HG02571 (cell line): ENCODE measurements around the gene PXN.
"Not testable (repeated sequence)": the region's sequence is repeated elsewhere in the genome, so short reads cannot be mapped to it uniquely, and the experiment has no call there.

Experiments
- ATAC-seq: cut with Tn5 transposase; IDR thresholded peaks from one replicate; pipeline ENCODE4 v1.9.1; 2021; ENCODE audit warnings: mild to moderate bottlenecking, moderate library complexity; ENCODE audit not compliant: unreplicated experiment

PXN gene

GRCh38 chr12:120242275-120242799, 23.2 kb downstream of the PXN start:
- ATAC-seq: no peak

- no peak for ATAC-seq
Observed at GRCh38 chr12:120241561-120242274, 23.8 kb downstream of the PXN start.

- ATAC-seq: no peak
Observed at GRCh38 chr12:120240495-120240833, 25.1 kb downstream of the PXN start.

- no peak for ATAC-seq
Observed at GRCh38 chr12:120239776-120240494, 25.6 kb downstream of the PXN start.

GRCh38 chr12:120238839-120239445, 26.6 kb downstream of the PXN start:
- no peak for ATAC-seq

GRCh38 chr12:120238217-120238616, 27.3 kb downstream of the PXN start:
- no peak for ATAC-seq

GRCh38 chr12:120237360-120238171, 28.0 kb downstream of the PXN start:
- ATAC-seq: no peak

- not testable (repeated sequence) for ATAC-seq
Observed at GRCh38 chr12:120236809-120237208, 28.7 kb downstream of the PXN start.

- no peak for ATAC-seq
Observed at GRCh38 chr12:120235369-120236323, 29.9 kb downstream of the PXN start.

GRCh38 chr12:120234643-120235368, 30.7 kb downstream of the PXN start:
- no peak for ATAC-seq

GRCh38 chr12:120231316-120232011, 34.1 kb downstream of the PXN start:
- no peak for ATAC-seq

- no peak for ATAC-seq
Observed at GRCh38 chr12:120230974-120231315, 34.6 kb downstream of the PXN start.

- no peak for ATAC-seq
Observed at GRCh38 chr12:120230326-120230973, 35.1 kb downstream of the PXN start.

GRCh38 chr12:120229487-120230325, 35.8 kb downstream of the PXN start:
- ATAC-seq: no peak

- ATAC-seq: no peak
Observed at GRCh38 chr12:120229071-120229486, 36.5 kb downstream of the PXN start.

GRCh38 chr12:120228291-120229070, 37.0 kb downstream of the PXN start:
- no peak for ATAC-seq

GRCh38 chr12:120228041-120228290, 37.6 kb downstream of the PXN start:
- no peak for ATAC-seq
